Mesenchymal stem cell (in vitro differentiated cells and primary cell): Measurements from ENCODE around the gene IFITM10.
"Not testable (repeated sequence)": the region's sequence is repeated elsewhere in the genome, so short reads cannot be mapped to it uniquely, and the experiment has no call there.

ENCODE experiments used
- DNase-seq: peaks from one replicate; pipeline ENCODE4 v3.0.0-alpha.2; 2013
- H2AFZ ChIP-seq: one replicate; pipeline ENCODE4 v1.6.1; 2013; ENCODE audit warnings: low read depth, mild to moderate bottlenecking, control low read depth, inconsistent platforms, low read length, moderate library complexity
- H2AK5ac ChIP-seq: 2 replicates; pipeline ENCODE4 v1.6.1; 2013; ENCODE audit warnings: low read length, moderate library complexity, mild to moderate bottlenecking, inconsistent platforms; ENCODE audit not compliant: severe bottlenecking
- H2BK120ac ChIP-seq: one replicate; pipeline ENCODE4 v1.6.1; 2013; ENCODE audit warnings: low read depth, mild to moderate bottlenecking, inconsistent platforms, low read length, moderate library complexity
- H2BK12ac ChIP-seq, 2 experiments: one replicate each; pipeline ENCODE4 v1.6.1; 2013; ENCODE audit warnings: inconsistent platforms in 2 of 2, low read length in 2 of 2, mild to moderate bottlenecking in 2 of 2, moderate library complexity in 2 of 2, control low read depth in 1 of 2
- H2BK15ac ChIP-seq: one replicate; pipeline ENCODE4 v1.6.1; 2013; ENCODE audit warnings: mild to moderate bottlenecking, low read depth, inconsistent platforms; ENCODE audit not compliant: poor library complexity, severe bottlenecking
- H2BK5ac ChIP-seq: 2 replicates; pipeline ENCODE4 v1.6.1; 2013; ENCODE audit warnings: low read depth, mild to moderate bottlenecking, low read length, control low read depth, inconsistent platforms; ENCODE audit not compliant: poor library complexity, severe bottlenecking
- H3K14ac ChIP-seq, 2 experiments: one replicate each; pipeline ENCODE4 v1.6.1; 2013; ENCODE audit warnings: inconsistent platforms in 2 of 2, low read length in 2 of 2, control low read depth in 1 of 2, mild to moderate bottlenecking in 1 of 2, moderate library complexity in 1 of 2
- H3K18ac ChIP-seq, 2 experiments: one replicate each; pipeline ENCODE4 v1.6.1; 2013; ENCODE audit warnings: inconsistent platforms in 2 of 2, low read length in 2 of 2, control low read depth in 1 of 2, low read depth in 1 of 2, mild to moderate bottlenecking in 1 of 2
- H3K23ac ChIP-seq, 2 experiments: one replicate each; pipeline ENCODE4 v1.6.1; 2013; ENCODE audit warnings: inconsistent platforms in 2 of 2, low read length in 2 of 2, mild to moderate bottlenecking in 2 of 2, moderate library complexity in 2 of 2, control low read depth in 1 of 2
- H3K27ac ChIP-seq: 2 replicates; pipeline ENCODE4 v1.5.1; 2013; ENCODE audit warnings: mild to moderate bottlenecking, moderate library complexity, low read length, control low read depth, inconsistent platforms; ENCODE audit not compliant: poor library complexity, severe bottlenecking
- H3K27me3 ChIP-seq, 2 experiments: 2 replicates each; pipeline versions ENCODE4 v1.6.1 to v1.7.0; 2013; ENCODE audit warnings: low read length in 2 of 2, mild to moderate bottlenecking in 2 of 2, moderate library complexity in 2 of 2, control low read depth in 1 of 2, inconsistent platforms in 1 of 2; ENCODE audit not compliant: control insufficient read depth in 1 of 2, insufficient read depth in 1 of 2
- H3K36me3 ChIP-seq, 2 experiments: 2 replicates each; pipeline versions ENCODE4 v1.6.1 to v1.7.0; 2013; ENCODE audit warnings: low read length in 2 of 2, control low read depth in 1 of 2, inconsistent platforms in 1 of 2, low read depth in 1 of 2, mild to moderate bottlenecking in 1 of 2; ENCODE audit not compliant: insufficient read depth in 2 of 2, control insufficient read depth in 1 of 2
- H3K4ac ChIP-seq, 2 experiments: one replicate each; pipeline ENCODE4 v1.6.1; 2013; ENCODE audit warnings: inconsistent platforms in 2 of 2, low read length in 2 of 2, mild to moderate bottlenecking in 2 of 2, moderate library complexity in 2 of 2, control low read depth in 1 of 2, low read depth in 1 of 2
- H3K4me1 ChIP-seq: 2 replicates; pipeline ENCODE4 v1.6.1; 2013; ENCODE audit warnings: low read depth, low read length, control low read depth; ENCODE audit not compliant: control insufficient read depth, insufficient read depth
- H3K4me2 ChIP-seq: 2 replicates; pipeline ENCODE4 v1.6.1; 2013; ENCODE audit warnings: low read length, mild to moderate bottlenecking, inconsistent platforms; ENCODE audit not compliant: poor library complexity, severe bottlenecking
- H3K4me3 ChIP-seq, 2 experiments: 2 replicates each; pipeline versions ENCODE4 v1.5.1 to v1.7.0; 2013; ENCODE audit warnings: low read length in 2 of 2, mild to moderate bottlenecking in 2 of 2, control low read depth in 1 of 2, low read depth in 1 of 2; ENCODE audit not compliant: insufficient read depth in 1 of 2
- H3K79me1 ChIP-seq: replicated peaks from 2 replicates; pipeline ENCODE4 v1.6.1; 2013; ENCODE audit warnings: mild to moderate bottlenecking, control low read depth, low read length, inconsistent platforms; ENCODE audit not compliant: poor library complexity, severe bottlenecking
- H3K9ac ChIP-seq: 2 replicates; pipeline ENCODE4 v1.7.0; 2013; ENCODE audit warnings: mild to moderate bottlenecking, low read length, moderate library complexity
- H3K9me3 ChIP-seq: 2 replicates; pipeline ENCODE4 v1.7.0; 2013; ENCODE audit warnings: mild to moderate bottlenecking, low read length; ENCODE audit not compliant: control insufficient read depth
- H4K8ac ChIP-seq: one replicate; pipeline ENCODE4 v1.6.1; 2013; ENCODE audit warnings: inconsistent platforms, mild to moderate bottlenecking, low read length, moderate library complexity
- H4K91ac ChIP-seq: one replicate; pipeline ENCODE4 v1.6.1; 2013; ENCODE audit warnings: mild to moderate bottlenecking, low read length, inconsistent platforms
- WGBS: methylation state at CpG from one replicate; pipeline ENCODE4 v1.1.7; 2013; ENCODE audit warnings: mixed read lengths; 5-methylcytosine and 5-hydroxymethylcytosine counted together

The IFITM10 gene

DNA sequence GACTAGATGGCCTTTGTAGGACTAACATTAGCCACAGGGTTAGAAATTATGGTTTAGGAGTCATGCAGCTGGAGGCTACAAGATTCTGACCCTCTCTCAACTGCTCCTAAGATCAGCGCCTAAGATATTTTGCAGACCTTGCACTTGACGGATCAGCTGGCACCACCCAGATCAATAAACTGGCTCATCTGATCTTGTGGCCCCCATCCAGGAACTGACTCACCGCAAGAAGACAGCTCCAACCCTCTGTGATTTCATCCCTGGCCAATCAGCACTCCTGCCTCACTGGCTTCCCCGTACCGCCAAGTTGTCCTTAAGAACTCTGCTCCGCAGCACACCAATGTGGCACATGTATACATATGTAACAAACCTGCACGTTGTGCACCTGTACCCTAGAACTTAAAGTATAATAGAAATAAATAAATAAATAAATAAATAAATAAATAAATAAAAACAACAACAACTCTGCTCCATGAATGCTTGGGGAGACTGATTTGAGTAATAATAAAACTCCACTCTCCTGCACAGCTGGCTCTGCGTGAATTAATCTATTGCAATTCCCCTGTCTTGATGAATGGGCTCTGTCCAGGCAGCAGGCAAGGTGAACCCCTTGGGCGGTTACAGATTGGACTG, 19.0 kb upstream of the IFITM10 start:
- WGBS = 55% methylated on average over 7 of the region's 9 CpGs
- not testable (repeated sequence) for H2AFZ ChIP-seq, H3K4me3 ChIP-seq, H3K9ac ChIP-seq, H3K23ac ChIP-seq, H3K4me2 ChIP-seq, H4K91ac ChIP-seq, H2BK5ac ChIP-seq, H3K27me3 ChIP-seq, H2BK15ac ChIP-seq, H4K8ac ChIP-seq, H3K9me3 ChIP-seq, H3K79me1 ChIP-seq, H3K27ac ChIP-seq, H3K36me3 ChIP-seq, H3K14ac ChIP-seq, H2BK120ac ChIP-seq
- Histone ChIP-seq H3K18ac (peak overlapping the region; percentile 2 to 37), H3K4me1 (peaks cover 30% of the 10 kb centered on the region), H2AK5ac (peak overlapping the region; percentile 1), H3K4ac (peak overlapping the region in 1 of 2 experiments; percentile 40), H2BK12ac (peak overlapping the region; percentile 15 to 21)
- DNase-seq = peak; percentile 49

GRCh38 chr11:1768141-1768469, 17.7 kb upstream of the IFITM10 start:
- H2AK5ac ChIP-seq = no peak overlapping the region
- no peak overlapping the region for H2BK15ac ChIP-seq
- peak overlapping the region in 1 of 2 experiments; percentile 1 for H3K4ac ChIP-seq
- H3K9me3 ChIP-seq = no peaks in the 10 kb centered on the region
- no peak overlapping the region for H4K8ac ChIP-seq
- no peaks in the 10 kb centered on the region for H3K27me3 ChIP-seq
- H2BK120ac ChIP-seq = no peak overlapping the region
- no peak overlapping the region for H3K4me2 ChIP-seq
- WGBS = 96% methylated on average over 7 of the region's 7 CpGs
- peak overlapping the region in 1 of 2 experiments; percentile 30 for H3K18ac ChIP-seq
- no peak overlapping the region for H3K14ac ChIP-seq
- H4K91ac ChIP-seq = peak overlapping the region; percentile 12
- peaks cover 5% of the 10 kb centered on the region for H3K79me1 ChIP-seq
- H2BK5ac ChIP-seq = no peak overlapping the region
- H3K27ac ChIP-seq = no peak overlapping the region
- no peaks in the 10 kb centered on the region for H3K36me3 ChIP-seq
- no peak for DNase-seq
- H3K23ac ChIP-seq = no peak overlapping the region
- H3K4me3 ChIP-seq = no peak overlapping the region
- H3K9ac ChIP-seq = no peak overlapping the region
- H2BK12ac ChIP-seq = peak overlapping the region in 1 of 2 experiments; percentile 4
- peaks cover 26% of the 10 kb centered on the region for H3K4me1 ChIP-seq
- H2AFZ ChIP-seq = no peak overlapping the region

DNA sequence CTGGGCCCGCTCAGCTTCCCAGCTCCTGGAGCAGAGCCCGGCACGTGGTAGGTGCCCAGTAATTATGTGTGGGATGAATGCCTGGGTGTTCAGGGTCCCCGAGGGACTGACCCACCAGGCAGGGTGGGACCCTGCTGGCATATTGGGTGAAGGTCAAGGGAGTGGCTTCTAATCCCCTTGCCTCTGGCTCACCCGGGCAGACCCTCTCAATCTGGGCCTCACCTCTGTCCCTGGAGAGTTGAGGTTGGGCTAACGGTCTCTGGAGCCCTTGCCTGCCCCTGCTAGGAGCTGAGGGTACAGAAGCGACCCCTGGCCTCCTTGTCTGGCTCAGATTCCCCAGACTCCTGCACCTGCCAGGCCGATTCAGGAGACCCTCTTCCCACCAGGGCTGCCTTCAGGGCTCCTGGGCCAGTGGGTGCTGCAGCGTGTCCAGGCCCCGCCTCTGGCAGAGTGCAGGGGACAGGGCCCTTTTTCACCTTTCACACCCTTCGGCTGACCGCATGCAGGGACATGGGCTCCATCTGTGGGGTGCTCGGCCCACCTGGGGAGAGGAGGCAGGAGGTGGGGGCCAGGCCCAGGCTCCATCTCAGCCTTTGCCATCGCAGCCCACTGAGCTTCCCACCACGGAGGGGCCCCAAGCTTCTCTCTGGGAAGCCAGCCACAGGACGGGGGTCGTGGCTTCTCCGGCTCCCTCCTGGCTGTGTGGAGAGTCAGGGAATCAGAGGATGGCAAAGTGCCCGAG, 17.2 kb upstream of the IFITM10 start:
- Histone ChIP-seq H3K23ac (no peak overlapping the region), H3K9ac (no peak overlapping the region), H3K27me3 (no peaks in the 10 kb centered on the region), H3K79me1 (peaks cover 10% of the 10 kb centered on the region), H3K4me2 (no peak overlapping the region), H3K18ac (peak overlapping the region in 1 of 2 experiments; percentile 30), H3K4me1 (peaks cover 27% of the 10 kb centered on the region), H3K4me3 (no peak overlapping the region), H3K14ac (no peak overlapping the region), H3K4ac (peak overlapping the region in 1 of 2 experiments; percentile 1), H2BK12ac (peak overlapping the region in 1 of 2 experiments; percentile 4), H2AK5ac (peak overlapping the region; percentile 18), H3K9me3 (no peaks in the 10 kb centered on the region), H2BK15ac (no peak overlapping the region), H4K91ac (peak overlapping the region; percentile 27), H3K36me3 (no peaks in the 10 kb centered on the region), H2AFZ (no peak overlapping the region), H4K8ac (no peak overlapping the region), H2BK5ac (no peak overlapping the region), H2BK120ac (no peak overlapping the region), H3K27ac (no peak overlapping the region)
- 93% methylated on average over 19 of the region's 19 CpGs for WGBS
- no peak for DNase-seq

- Histone ChIP-seq H4K8ac (no peak overlapping the region), H3K9ac (no peak overlapping the region), H4K91ac (peak overlapping the region; percentile 20), H3K14ac (no peak overlapping the region), H3K27ac (no peak overlapping the region), H3K9me3 (no peaks in the 10 kb centered on the region), H3K79me1 (peaks cover 16% of the 10 kb centered on the region), H3K36me3 (peaks cover 0 to 1% of the 10 kb centered on the region in 2 experiments), H2BK12ac (peak overlapping the region in 1 of 2 experiments; percentile 42), H3K4me2 (no peak overlapping the region), H2BK120ac (peak overlapping the region; percentile 51), H3K23ac (no peak overlapping the region), H2BK5ac (no peak overlapping the region), H3K18ac (no peak overlapping the region), H3K4ac (peak overlapping the region in 1 of 2 experiments; percentile 41), H3K4me3 (no peak overlapping the region), H3K4me1 (peaks cover 32% of the 10 kb centered on the region), H2BK15ac (peak overlapping the region; percentile 44), H2AK5ac (peak overlapping the region; percentile 29), H3K27me3 (no peaks in the 10 kb centered on the region), H2AFZ (no peak overlapping the region)
- WGBS = 96% methylated on average over 22 of the region's 22 CpGs
- DNase-seq = no peak
Observed at GRCh38 chr11:1766719-1767398, 16.5 kb upstream of the IFITM10 start.
